OCI-LY3 (cell line): Measurements from ENCODE around the gene APOM.

Source experiments
- CTCF ChIP-seq: fragments of 200-600, 300-600 bp; sonication (generic); IDR thresholded peaks from 2 replicates; pipeline ENCODE4 v1.5.1; 2014; ENCODE audit warnings: antibody characterized with exemption, low read length, low read depth
- EZH2phosphoT487 ChIP-seq: fragments of 200-600 bp; shearing (Covaris generic); IDR thresholded peaks from 2 replicates; pipeline ENCODE4 v1.6.1; 2018; ENCODE audit warnings: antibody characterized with exemption, mixed run types, low read depth

GRCh38 chr6:31692886-31693285, 37.2 kb downstream of the APOM start:
- TF ChIP-seq CTCF (no peak), EZH2phosphoT487 (no peak)
